ENCODE measurements around the gene FXYD5.

The FXYD5 gene

GRCh38 chr19:35155981-35156672 lies 1.6 kb downstream of the FXYD5 start:
- no peak for DNase-seq (ENCODE audit: low read depth)

- DNase-seq (ENCODE audit: low read depth): no peak
Measured at GRCh38 chr19:35156673-35157014, 2.1 kb downstream of the FXYD5 start.

DNA sequence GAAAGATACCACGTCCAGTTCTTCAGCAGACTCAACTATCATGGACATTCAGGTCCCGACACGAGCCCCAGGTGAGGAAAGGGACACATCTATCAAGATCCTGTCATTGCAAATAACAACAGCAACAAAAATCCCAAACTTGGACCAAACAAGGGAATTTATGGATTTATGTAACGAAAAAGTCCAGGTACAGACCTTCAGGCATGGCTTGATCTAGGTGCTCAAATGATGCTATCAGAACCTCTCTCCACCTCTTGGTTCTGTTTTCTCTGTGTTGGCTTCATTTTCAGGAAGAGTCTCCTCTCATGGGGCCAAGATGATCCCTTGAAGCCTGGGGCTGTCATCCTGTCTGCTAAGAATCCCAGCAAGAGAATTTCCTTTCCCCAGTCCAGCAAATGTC lies 2.9 kb downstream of the FXYD5 start:
- no peak for DNase-seq (ENCODE audit: low read depth)

DNA sequence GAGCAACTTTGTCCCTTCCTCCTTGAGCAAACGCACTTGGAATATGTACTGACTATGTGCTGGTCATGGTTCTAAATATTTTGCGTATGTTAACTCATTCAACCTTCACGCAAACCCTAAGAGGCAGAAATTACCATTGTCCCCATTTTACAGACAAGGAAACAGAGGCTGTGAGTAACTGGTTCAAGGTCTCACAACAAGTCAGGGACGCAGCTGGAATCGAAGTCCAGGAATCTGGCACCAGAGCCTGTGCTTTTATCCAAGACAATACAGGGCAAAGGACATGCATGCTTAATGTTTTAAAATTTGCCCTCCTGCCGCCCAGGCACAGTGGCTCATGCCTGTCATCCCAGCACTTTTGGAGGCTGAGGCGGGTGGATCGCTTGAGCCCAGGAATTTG lies 5.1 kb downstream of the FXYD5 start:
- no peak for DNase-seq (ENCODE audit: low read depth)

DNA sequence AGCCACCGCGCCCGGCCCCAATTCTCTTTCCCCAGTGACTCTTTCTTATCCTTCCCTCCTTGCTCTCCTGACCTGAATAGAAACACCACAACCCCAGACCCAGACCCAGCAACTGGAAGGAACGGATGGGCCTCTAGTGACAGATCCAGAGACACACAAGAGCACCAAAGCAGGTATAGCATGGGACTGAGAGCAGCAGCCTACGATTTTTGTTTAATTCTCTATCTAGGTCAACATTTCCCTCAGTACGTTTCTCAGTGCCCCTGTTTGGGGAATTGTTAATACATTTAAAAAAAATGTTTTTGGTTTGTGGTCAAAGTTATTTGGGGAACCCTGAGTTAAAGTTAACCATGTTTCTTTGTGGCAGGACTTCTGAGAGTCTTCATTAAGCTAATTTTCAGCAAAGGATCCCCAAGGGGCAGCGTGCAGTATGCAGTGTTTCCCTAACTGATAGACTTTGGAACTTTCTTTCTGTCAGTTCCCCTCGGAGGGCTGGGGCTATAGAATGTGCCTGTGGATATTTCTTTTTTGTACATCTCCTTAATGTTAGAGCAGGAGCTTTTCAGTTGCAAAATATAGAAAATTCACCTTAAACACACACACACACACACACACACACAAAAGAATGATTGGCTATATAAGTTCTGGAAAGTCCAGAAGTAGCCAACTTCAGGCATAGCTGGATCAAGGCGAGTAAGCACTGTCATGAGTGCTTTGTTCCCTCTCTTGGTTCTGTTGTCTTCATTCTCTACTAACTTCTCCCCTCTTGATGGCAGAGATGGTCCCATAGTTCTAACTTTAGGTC lies 6.3 kb downstream of the FXYD5 start:
- DNase-seq (ENCODE audit: low read depth): no peak

DNA sequence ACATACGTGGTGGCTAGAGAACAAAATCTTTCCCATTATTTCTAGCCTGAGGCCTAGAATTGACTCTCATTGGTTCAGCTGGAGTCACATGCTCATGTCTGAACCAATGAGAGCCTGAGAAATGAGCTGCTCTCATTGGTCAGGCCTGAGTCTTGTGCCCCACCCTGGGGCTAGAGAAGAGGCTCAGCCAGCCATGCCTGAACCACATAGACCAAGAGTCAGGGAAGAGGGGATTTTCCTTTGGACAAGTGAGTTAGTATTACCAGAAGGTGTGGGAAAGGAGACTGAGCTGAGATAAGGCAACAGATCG lies 6.9 kb downstream of the FXYD5 start:
- DNase-seq (ENCODE audit: low read depth): no peak

DNA sequence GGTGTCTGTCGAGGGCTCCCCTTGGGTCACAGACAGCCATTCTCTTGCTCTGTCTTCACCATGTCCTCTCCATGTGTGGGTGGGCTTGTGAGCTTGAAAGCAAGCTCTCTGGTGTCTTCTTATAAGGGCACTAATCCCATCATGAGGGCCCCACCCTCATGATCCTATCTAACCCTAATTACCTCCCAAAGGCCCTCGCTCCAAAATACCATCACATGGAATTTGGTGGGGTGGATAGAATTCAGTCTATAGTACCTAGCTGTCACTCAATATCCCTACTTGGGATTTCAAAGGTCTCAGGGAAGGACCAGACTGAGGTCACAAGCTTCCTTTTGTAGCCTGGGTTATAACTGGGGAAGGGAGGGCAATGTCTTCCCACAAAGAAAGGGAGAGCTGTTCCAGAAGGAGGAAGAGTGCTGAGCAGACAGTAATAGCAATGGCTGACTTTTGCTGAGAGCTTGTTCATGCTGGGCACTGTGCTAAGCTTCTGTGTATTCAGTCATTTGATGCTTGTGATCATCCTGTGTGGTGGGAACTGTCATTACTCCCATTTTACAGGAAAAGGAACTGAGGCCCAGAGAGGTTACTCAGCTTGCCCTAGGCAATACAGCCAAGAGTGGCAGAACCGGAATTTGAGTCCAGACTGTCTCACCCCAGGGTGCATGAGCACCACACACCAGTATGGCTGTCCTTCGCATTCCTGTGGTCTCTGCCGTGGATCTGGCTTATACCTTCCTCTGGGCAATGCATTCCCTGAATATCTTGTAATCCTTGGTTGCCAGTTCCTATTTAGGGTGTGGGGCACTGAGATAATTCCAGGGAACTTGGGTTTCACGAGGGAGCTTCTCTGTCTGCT lies 8.2 kb downstream of the FXYD5 start:
- no peak for DNase-seq (ENCODE audit: low read depth)

DNA sequence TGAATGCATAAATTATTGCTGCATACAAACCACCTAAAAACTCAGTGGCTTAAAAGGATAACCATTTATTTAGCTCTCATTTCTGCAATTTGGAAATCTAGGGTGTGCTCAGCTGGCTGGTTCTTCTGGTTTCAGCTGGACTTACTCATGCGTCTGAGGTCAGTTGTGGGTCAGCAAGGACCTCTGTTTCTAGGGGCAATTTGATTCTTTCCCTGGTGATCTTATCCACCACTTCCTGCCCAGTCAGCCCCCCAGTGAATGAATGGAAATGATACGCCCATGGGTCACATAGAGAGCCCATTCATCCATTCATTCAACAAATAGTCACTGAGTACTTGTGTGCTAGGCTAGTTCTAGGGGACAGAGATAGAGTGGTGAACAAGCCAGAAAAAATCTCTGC lies 9.9 kb downstream of the FXYD5 start:
- DNase-seq (ENCODE audit: low read depth): no peak

DNA sequence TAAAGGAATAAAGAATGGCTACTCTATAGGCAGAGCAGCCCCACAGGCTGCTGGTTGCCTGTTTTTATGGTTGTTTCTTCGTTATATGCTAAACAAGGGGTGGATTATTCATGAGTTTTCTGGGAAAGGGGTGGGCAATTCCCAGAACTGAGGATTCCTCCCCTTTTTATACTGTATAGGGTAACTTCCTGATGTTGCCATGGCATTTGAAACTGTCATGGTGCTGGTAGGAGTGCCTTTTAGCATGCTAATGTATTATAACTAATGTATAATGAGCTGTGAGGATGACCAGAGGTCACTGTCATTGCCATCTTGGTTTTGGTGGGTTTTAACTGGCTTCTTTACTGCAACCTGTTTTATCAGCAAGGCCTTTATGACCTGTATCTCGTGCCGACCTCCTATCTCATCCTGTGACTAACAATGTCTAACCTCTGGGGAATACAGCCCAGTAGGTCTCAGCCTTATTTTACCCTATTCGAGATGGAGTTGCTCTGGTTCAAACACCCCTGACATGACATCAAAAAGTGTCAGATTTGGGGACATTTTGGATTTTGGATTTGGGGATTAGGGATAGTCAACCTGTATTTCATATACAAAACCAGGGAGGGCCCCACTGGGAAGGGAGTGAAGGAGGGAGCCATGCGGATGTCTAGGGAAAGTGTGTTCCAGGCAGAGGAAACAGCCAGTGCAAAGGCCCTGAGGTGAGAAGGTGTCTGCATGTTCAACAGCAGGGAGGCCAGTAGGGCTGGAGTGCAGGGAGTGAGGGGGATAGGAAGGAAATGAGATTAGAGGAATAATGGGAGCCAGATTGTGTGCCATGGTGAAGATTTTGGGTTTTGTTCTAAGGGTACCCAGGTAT lies 10.9 kb downstream of the FXYD5 start:
- no peak for DNase-seq (ENCODE audit: low read depth)

DNA sequence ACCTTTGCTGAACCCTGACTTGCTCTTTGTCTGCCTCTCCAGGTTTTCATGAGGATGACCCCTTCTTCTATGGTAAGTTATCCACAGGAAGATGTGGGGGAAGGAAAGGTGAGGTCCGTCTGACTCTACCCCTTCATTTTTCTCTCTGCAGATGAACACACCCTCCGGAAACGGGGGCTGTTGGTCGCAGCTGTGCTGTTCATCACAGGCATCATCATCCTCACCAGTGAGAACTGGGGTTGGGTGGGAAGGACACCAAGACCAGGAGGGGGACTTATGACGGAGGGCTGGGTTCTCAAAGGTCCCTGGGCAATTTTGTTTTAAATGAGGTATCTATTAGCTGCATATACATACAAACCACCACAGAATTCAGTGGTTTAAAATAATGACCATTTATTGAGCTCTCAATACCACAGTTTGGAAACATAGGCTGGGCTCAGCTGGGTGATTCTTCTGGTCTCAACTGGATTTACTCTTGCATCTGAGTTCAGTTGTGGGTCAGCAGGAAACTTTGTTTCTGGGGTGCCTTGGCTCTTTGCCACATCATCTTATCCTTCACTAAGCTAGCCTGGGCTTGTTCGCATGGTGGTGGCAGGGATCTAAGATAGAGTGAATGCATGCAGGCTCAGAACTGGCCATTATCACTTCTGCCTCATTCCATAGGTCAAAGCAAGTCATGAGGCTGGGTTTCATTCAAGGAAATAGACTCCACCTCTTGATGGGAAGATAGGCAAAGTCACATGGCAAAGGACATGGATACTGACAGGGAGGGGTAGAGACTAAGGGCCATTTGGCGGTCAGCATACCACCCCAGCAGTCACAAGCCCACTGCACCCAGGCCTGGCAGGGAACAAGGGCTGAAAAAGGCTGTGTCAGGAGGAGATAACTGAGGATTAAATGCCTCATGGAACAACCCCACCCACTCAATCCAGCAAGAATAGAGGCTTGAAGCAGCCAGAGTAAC lies 11.8 kb downstream of the FXYD5 start:
- DNase-seq (ENCODE audit: low read depth): no peak

DNA sequence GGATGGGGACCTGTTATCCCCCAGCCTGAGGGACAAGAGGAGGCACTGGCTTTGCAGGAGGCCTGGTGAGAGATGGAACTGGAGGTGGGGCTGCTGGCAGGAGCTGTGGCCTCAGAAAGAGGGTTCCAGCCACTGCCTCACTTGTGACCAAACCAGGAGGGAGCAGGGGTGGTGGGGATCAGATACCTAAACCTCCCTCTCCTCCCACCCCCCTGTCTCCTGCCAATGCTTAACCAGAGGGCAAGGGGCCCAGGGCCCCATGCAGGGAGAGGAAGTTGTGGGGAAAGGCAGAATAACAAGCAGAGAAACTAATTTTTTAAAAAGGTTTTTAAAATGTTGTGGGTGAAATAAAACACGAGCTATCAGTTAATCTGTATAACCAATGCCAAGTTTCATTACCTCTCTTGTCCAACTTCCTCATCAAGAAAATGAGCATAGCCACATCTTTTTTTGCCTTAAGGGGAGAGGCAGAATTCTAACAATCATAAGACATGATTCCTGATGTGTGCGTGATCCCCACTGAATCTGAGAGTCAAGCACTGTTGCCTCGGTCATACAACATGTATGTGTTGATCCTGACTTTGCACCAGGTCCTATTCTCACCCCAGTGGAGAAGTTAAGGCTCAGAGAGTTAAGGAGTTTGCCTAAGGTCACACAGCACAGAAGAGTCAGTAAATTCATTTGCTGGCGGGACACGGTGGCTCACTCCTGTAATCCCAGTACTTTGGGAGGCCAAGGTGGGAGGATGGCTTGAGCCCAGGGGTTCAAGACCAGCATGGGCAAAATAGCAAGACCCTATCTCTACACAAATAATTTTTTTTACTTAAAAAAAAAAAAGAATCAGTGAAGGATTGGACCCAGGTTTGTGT lies 12.9 kb downstream of the FXYD5 start:
- DNase-seq (ENCODE audit: low read depth): no peak

GRCh38 chr19:35168196-35168595 lies 13.7 kb downstream of the FXYD5 start:
- no peak for DNase-seq (ENCODE audit: low read depth)

- DNase-seq (ENCODE audit: low read depth): no peak
Measured at GRCh38 chr19:35169221-35169995, 14.9 kb downstream of the FXYD5 start.

DNA sequence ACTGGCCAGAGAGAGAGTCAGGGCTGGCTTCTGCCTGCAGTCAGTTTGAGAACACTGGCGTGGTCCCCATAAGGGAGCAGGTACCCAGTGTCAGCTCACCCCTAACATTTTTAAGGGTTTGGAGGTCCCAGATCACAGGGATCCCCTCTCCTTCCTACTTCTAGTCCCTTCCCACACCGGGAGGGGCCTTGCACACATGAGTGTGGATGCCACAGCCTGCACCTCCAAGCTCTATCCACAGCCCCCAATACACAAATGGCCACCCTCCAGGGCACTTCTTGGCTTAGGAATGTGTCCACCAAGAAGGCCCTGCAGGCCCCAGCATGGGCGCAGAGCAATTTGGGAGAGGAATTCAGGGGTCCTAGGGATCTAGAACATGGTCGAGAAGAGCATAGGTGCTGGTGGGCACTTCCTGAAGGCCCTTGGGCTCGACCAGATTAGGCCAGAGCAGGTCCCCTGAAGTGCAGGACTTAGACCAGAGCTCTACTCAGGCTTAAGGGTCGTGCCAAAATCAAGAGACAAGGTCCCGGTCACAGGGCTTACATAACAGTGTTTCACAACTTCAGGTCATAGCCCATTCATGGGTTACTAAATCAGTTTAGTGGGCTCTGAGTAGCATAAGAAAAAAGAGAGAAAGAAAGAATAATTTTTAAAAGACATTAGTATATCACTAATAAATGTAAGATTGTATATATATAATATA lies 16.0 kb downstream of the FXYD5 start:
- no peak for DNase-seq (ENCODE audit: low read depth)

GRCh38 chr19:35171730-35172129 lies 17.2 kb downstream of the FXYD5 start:
- no peak for DNase-seq (ENCODE audit: low read depth)

DNA sequence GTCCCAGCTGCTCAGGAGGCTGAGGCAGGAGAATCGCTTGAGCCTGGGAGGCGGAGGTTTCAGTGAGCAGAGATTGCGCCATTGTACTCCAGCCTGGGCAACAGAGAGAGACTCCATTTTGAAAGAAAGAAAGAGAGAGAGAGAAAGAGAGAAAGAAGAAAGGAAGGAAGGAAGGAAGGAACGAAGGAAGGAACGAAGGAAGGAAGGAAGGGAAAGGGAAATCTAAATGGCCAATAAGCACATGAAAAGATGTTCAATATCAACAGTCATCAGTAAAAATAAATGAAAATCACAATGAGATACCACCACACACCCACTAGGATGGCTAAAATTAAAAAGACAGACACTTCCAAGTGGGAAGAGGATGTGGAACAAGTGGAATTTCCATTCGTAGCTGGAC lies 19.7 kb downstream of the FXYD5 start:
- DNase-seq (ENCODE audit: low read depth): no peak

DNA sequence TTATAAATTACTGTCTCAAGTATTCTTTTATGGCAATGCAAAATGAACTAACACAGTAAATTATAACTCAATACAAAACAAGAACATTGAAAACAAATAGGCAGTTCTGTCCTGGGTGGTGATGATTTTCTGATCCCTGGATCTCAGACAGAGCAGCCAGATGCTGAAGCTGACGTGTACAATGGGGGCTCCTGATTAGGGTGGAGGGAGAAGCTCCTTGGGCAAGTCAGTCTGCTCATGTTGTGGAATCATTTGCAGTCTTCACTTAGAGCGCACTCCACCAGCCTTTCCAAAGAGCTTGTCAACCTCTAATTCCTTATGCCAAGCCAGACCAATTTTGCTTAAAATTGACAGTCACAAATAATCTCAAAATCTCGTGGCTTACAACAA lies 21.6 kb downstream of the FXYD5 start:
- no peak for DNase-seq (ENCODE audit: low read depth)
